Activated B cell treated with CpG ODN at 0.5 μM for 24 hours (primary cell): ENCODE data around the gene YKT6. TPM values are rescaled to one million over a fixed set of nuclear protein-coding genes. Genes with fewer than 3 reads are reported as not detected.

Experiments
- ATAC-seq: fragments of 200-7000 bp; cut with Tn5 transposase; one replicate; pipeline ENCODE4 v1.10.0; 2021; ENCODE audit warnings: low read depth, mild to moderate bottlenecking, moderate library complexity
- CTCF ChIA-PET: fragments of 350-600 bp; sonication (Branson Sonifier 250); formaldehyde crosslinking; loops from one replicate; lab custom pipeline; 2021; ENCODE audit warnings: antibody characterized with exemption; lab: Charles Lee
- POLR2A ChIA-PET: fragments of 350-600 bp; sonication (Branson Sonifier 250); formaldehyde crosslinking; loops from one replicate; lab custom pipeline; 2021; ENCODE audit warnings: antibody characterized with exemption; lab: Charles Lee
- DNase-seq: peaks from one replicate; pipeline ENCODE4 v3.0.0; 2022
- H3K27ac Mint-ChIP-seq: one replicate; pipeline ENCODE4 v1.8.0; 2020; ENCODE audit warnings: mixed read lengths
- H3K27me3 Mint-ChIP-seq: one replicate; pipeline ENCODE4 v1.8.0; 2021; ENCODE audit warnings: mixed read lengths
- H3K36me3 Mint-ChIP-seq: one replicate; pipeline ENCODE4 v1.8.0; 2021; ENCODE audit warnings: low read depth, mixed read lengths
- H3K4me1 Mint-ChIP-seq: one replicate; pipeline ENCODE4 v1.8.0; 2021; ENCODE audit warnings: mixed read lengths
- H3K4me3 Mint-ChIP-seq: one replicate; pipeline ENCODE4 v1.8.0; 2020; ENCODE audit warnings: mild to moderate bottlenecking, mixed read lengths
- H3K9me3 Mint-ChIP-seq: one replicate; pipeline ENCODE4 v1.8.0; 2020; ENCODE audit warnings: mixed read lengths
- intact Hi-C: fragments of 100-400 bp; cut with micrococcal nuclease; formaldehyde crosslinking; loops from one replicate; pipeline ENCODE4 v1.15.1; 2024
- total RNA-seq: library from RNA; stranded (reverse); gene quantifications from 2 replicates; pipeline ENCODE4 v1.2.3, GENCODE V29; 2022
- TF ChIP-seq, protein P1 (sequence below): fragments of 200-600 bp; IDR thresholded peaks from one replicate; pipeline ENCODE4 v1.8.0; 2022; ENCODE audit warnings: antibody characterized with exemption, mild to moderate bottlenecking

YKT6 gene
- total RNA-seq, 1 donor from 2014 or later, result 78.2 TPM

DNA sequence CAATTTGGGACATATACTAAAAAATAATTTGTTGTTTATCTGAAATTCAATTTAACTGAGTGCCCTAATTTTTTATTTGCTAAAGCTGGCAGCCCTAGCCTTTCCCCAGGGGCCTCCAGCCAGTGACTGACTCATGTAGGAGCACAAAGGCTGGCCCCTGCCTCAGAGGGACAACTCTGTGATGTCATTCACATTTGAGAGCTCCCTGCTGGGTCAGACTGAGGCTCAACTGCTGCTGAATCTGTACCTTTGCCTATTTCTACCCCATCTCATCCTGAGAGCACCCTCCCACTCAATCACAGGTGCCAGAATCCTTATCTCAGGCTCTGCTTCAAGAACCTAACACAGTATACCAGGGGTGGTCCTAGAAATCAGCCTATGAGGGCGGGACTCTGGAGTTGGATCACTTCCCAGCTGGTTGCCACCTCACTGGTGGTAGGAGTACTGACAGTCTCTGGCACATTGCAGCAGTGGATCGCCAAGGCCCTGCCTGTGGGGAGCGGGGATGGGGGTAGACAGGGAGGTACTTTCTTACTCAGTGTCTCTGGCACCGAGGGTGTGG, 23.1 kb upstream of the YKT6 start:
- intact Hi-C loops, result no loop called here
- Mint-ChIP-seq H3K27ac (no peak overlapping the region), H3K4me1 (no peaks in the 10 kb centered on the region), H3K36me3 (no peaks in the 10 kb centered on the region), H3K9me3 (no peaks in the 10 kb centered on the region), H3K27me3 (peaks cover 13% of the 10 kb centered on the region), H3K4me3 (no peak overlapping the region)
- ATAC-seq (no peak), DNase-seq (no peak)
- POLR2A ChIA-PET, result no interaction called here
- TF ChIP-seq, protein P1, sequence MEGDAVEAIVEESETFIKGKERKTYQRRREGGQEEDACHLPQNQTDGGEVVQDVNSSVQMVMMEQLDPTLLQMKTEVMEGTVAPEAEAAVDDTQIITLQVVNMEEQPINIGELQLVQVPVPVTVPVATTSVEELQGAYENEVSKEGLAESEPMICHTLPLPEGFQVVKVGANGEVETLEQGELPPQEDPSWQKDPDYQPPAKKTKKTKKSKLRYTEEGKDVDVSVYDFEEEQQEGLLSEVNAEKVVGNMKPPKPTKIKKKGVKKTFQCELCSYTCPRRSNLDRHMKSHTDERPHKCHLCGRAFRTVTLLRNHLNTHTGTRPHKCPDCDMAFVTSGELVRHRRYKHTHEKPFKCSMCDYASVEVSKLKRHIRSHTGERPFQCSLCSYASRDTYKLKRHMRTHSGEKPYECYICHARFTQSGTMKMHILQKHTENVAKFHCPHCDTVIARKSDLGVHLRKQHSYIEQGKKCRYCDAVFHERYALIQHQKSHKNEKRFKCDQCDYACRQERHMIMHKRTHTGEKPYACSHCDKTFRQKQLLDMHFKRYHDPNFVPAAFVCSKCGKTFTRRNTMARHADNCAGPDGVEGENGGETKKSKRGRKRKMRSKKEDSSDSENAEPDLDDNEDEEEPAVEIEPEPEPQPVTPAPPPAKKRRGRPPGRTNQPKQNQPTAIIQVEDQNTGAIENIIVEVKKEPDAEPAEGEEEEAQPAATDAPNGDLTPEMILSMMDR, result no peak
- CTCF ChIA-PET, result no interaction called here

DNA sequence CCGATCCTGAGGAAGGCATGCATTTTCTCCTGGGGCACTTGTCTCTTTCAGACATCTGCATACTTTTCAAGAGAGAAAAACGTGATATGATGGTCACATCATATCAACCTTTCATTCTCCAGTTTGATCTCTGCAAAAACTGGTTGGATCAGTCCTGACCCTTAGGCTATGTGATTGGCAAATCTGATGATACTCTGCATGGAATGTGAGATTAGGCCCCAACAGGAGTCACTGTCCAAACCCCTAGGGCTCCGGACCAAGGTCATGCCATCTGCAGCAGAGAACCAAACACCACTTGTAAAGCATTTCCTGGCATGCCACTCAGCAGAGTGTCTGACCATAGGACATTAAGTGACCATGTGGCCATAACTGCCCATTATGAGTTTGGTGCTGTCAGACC, 20.1 kb upstream of the YKT6 start:
- POLR2A ChIA-PET, result no interaction called here
- no peak for ATAC-seq
- DNase-seq, result no peak

DNA sequence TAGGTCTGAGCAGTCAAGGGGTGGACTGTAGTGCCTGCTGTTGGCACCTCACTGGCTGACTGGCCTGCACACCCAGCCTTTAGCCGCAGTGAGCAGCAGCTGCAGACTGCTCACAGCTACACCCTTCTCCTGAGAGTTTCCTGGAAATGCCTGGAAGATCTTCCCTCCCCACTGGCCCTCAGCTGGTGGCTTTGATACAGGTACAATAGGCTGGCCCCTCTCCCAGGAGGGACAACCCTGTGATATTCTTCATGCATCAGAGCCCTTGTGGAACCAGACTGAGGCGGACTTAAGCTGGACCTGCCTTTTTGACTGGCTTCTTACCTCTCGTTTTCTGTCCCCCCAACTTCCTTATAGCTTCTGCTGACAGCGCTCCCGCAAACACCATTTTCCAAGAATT, 18.0 kb upstream of the YKT6 start:
- Mint-ChIP-seq H3K27ac (no peak overlapping the region), H3K4me1 (no peaks in the 10 kb centered on the region), H3K4me3 (no peak overlapping the region), H3K9me3 (no peaks in the 10 kb centered on the region), H3K27me3 (peaks cover 13% of the 10 kb centered on the region), H3K36me3 (no peaks in the 10 kb centered on the region)
- TF ChIP-seq, protein P1, result no peak
- CTCF ChIA-PET, result no interaction called here
- intact Hi-C loops, result loop anchor here (2.0 kb wide), 1 partner anchor 14 kb away; no protein-coding TSS in a partner anchor
- DNase-seq (no peak), ATAC-seq (no peak)
- POLR2A ChIA-PET, result no interaction called here

More for the DNA sequence above, 20.1 kb upstream of the YKT6 start:
- CTCF ChIA-PET, result no interaction called here
- TF ChIP-seq, protein P1, result no peak
- Mint-ChIP-seq H3K36me3 (no peaks in the 10 kb centered on the region), H3K27ac (no peak overlapping the region), H3K9me3 (no peaks in the 10 kb centered on the region), H3K4me1 (no peaks in the 10 kb centered on the region), H3K4me3 (no peak overlapping the region), H3K27me3 (peaks cover 13% of the 10 kb centered on the region)
- intact Hi-C loops, result no loop called here

DNA sequence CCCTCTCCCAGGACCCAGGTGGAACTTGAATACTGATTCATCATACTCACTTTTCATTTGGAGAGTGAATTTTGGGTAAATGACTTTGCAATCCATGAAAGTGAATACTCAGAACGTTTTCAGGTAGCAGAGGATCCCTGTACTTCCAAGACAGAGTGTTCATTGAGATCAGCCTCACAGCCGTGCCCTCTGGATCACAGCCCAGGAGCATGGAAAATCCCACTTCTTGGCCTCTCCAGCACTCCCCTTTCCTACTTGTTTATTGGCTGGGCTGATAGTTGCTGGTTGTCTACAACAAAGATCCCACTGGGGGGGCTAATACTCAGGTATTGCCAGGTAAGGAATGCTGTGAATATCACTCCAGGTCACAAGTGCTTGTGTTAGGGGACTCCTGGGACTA, 17.4 kb upstream of the YKT6 start:
- CTCF ChIA-PET, result no interaction called here
- ATAC-seq, result no peak
- no peak overlapping the region for H3K4me3 Mint-ChIP-seq
- intact Hi-C loops, result loop anchor here (2.0 kb wide), 1 partner anchor 15 kb away; no protein-coding TSS in a partner anchor
- H3K36me3 Mint-ChIP-seq, result no peaks in the 10 kb centered on the region
- no peaks in the 10 kb centered on the region for H3K4me1 Mint-ChIP-seq
- H3K9me3 Mint-ChIP-seq, result no peaks in the 10 kb centered on the region
- TF ChIP-seq, protein P1, result no peak
- H3K27me3 Mint-ChIP-seq, result peaks cover 11% of the 10 kb centered on the region
- DNase-seq, result no peak
- H3K27ac Mint-ChIP-seq, result no peak overlapping the region
- POLR2A ChIA-PET, result no interaction called here

DNA sequence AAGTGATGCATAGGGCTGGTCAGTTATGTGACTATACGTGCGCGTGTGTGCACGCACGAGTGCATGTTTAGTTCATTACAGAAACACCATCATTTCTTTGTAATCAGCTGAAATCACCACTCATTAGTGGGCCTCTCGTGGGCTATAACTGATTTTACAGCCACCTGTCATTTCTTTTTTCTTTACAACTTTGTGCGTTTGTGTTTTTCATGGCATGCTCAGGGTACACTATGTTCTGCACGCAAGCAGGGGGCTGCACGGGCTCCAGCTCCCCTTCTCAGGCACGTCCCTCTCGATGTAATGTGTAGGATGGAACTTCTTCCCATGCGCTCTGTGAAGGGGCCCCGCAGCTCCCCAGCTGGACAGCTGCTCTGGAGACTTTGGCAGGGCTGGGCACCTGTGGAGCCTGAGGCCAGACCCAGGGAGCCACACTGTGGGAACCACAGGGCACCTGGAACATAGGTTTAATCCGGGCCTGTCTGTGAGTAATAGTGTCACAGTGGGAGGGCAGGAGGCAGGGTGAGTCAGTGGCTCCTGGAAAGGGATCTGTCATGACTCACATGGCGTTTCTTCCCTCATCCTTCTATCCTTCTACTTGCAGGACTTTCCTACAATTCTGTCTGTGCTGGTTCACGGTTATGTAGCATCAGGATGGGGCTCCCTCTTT, 16.4 kb upstream of the YKT6 start:
- Mint-ChIP-seq H3K36me3 (no peaks in the 10 kb centered on the region), H3K27me3 (peaks cover 11% of the 10 kb centered on the region), H3K9me3 (no peaks in the 10 kb centered on the region), H3K4me1 (no peaks in the 10 kb centered on the region), H3K4me3 (no peak overlapping the region), H3K27ac (no peak overlapping the region)
- no peak for DNase-seq
- TF ChIP-seq, protein P1, result no peak
- ChIA-PET POLR2A (no interaction called here), CTCF (no interaction called here)
- ATAC-seq, result no peak
- intact Hi-C loops, result no loop called here
